ENCODE results near the gene KDM4B.
"Not testable (repeated sequence)": the region's sequence is repeated elsewhere in the genome, so short reads cannot be mapped to it uniquely, and the experiment has no call there.

The KDM4B gene

DNA sequence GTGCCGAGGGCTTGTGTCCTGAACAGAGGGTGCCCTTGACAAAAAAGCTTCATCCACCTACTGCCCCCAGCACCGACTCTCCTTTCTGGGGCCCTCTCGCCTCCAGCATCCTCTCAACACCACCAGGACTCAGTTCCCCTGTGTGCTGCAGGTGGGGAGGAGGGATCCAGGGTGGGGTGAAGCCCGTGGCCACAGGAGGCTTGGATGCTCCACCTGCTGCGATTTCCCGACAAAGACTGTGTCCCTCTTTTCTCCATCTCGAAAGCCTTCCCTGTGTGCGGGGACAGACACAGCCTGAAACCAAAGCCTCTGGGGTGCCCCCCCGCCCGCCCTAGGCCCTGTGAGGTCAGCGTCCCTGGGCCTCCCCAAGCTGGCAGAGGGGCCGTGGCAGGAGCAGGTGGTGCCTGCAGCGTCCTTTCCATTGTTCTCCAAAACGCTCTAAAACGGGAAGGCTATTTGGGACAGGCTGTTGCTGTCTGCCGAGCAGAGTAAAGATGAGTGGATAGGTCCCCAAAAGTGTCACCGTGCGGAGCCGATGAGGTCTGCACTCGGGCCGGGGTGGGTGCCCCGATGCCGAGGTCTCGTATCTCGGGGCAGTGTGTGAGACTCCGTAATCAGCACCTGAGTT lies 186.0 kb downstream of the KDM4B start:
- DNase-seq = no peak

DNA sequence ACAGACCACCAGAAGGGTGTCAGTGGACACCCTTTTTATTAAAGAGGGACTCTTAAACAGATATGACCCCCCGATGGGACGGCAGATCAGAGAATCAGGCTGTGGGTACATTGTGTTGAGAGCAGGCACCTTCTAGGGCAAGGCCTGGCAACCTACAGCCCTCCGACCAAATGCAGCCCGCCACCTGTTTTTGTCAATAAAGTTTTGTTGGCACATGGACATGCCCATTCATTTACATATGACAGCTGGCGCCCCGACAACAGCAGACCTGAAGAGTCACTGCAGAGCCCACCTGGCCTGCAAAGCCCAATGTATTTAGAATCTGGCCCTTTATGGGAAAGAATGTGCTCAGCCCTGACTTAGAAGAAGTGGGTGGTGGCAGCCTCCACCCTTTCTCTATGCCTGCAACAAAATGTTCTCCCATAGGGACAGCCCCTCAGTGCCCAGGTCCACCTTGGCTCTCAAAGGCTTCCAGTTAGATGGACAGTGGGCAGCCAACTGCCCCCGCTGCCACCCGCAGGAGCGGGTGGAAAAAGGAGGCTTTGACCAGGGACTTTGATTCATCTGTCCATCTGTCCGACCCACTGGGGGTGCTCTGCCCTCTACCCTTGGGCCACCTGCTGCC lies 186.8 kb downstream of the KDM4B start:
- DNase-seq = no peak

DNA sequence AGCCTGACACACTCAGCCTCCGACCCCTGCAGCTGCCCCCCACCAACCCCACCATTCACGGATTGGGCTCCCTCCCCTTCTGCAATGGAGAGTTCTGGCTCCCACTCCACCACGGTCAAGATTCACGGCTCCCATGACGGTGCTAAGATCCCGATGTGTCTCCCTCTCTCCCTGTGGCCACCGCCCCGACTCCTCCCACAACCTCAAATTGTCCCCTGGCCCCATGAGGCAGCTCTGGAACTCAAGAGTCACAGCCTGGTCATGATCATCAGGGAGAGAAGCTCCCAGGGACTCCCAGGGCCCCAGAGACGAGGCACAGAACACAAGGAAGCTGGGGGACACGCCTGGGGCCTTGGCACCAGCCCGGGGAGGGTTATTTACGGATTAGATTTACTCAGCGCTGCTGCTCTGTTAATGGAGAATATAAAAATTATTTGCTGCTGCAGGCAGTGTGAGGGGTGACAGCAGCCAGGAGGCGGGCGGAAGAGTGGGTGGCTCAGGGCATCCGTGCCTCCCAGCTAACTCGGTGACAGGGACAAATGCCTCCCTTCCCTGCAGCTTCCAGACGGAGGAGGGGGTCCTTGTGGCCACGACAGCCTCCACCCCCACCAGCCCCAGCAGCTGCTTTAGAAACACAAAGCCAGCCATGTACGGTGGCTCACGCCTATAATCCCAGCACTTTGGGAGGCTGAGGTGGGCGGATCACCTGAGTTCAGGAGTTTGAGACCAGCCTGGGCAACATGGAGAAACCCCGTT lies 187.5 kb downstream of the KDM4B start:
- no peak for DNase-seq

DNA sequence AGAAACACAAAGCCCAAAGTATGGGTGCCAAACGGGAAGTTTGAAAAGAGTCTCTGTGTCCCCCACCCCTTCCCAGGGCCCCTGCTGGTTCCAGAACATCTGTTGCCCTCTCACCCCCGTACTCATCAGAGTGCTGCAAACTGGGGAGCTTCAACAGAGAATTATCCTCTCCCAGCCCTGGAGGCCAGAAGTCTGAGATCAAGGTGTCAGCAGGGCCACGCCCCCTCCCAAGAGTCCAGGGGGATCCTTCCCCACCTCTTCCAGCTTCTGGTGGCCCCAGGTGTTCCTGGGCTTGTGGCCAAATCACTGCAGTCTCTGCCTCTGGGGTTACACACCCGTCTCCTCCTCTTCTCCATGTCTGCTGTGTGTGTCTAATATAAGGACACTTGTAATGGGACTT lies 188.3 kb downstream of the KDM4B start:
- DNase-seq = no peak

DNA sequence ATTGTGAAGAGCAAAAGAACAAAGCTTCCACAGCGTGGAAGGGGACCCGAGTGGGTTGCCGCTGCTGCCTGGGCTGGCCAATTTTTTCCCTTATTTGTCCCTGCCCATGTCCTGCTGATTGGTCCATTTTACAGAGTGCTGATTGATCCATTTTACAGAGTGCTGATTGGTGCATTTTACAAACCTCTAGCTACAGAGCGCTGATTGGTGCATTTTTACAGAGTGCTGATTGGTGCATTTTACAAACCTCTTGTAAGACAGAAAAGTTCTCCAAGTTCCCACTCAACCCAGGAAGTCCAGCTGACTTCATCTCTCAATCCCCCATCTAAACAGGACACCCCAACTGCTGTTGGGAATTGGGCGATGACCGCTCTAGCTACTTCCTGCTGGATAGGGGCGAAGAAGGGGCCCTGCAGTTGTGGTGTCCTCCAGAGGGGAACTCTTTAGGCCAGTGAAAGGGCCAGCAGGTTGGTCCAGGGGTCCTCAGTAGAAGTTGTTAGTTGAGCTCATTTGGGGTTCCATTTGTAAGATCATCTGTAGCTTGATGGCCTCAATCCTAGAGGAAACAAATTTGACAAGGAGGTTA lies 189.7 kb downstream of the KDM4B start:
- not testable (repeated sequence) for DNase-seq

DNA sequence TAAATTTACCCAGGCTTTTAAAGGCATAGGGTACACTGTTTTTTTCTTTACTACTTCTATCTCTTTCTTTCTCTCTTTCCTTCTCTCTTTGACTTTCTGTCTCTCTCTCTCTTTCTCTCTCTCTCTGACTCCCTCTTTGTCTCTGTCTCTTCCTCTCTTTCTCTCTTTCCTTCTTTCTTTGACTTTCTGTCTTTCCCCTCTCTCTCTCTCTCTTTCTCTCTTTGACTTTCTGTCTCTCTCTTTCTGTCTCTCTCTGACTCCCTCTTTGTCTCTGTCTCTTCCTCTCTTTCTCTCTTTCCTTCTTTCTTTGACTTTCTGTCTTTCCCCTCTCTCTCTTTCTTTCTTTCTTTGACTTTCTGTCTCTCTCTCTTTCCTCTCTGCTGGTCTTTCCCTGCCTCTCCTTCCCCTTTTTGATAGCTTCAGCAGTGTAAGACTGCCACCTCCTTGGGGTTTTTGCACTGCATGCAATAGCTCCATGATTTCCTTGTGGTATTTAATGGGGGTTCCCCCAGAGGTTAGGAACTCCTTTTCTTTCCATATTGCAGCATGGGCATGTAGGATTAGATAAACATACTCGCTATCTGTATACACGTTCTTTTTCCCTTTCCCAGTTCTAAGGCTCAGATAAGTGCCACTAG lies 191.4 kb downstream of the KDM4B start:
- DNase-seq = not testable (repeated sequence)

DNA sequence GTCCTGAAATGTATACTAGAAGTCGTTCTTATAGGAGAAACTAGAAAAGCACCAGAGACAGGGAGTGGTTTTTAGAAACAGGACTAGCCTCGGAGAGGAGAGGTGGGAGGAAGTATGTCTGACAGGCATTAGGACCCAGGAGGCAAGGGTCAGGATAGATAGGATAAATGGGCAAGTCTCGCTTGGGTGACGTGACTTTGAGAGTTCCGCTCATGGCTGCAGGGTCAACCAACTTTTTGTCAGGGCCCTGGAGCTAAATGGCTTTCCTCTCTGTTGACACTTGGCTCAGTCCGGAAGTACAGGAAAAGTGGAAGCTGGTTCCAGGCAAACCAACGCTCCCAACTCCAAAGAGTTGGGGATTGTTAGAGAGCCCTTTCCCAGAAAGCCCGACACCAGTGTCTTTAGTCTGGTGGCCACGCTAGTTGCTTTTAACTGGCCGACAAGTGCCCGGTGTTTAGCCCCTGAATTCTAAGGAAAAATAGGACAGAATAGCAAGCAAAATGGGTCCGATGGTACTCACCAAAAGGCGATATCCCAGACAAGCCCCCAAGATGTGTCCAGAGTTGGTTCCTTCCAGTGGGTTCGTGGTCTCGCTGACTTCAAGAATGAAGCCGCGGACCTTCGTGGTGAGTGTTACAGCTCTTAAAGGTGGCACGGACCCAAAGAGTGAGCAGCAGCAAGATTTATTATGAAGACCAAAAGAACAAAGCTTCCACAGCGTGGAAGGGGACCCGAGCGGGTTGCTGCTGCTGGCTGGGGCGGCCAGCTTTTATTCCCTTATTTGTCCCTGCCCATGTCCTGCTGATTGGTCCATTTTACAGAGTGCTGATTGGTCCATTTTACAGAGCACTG lies 196.2 kb downstream of the KDM4B start:
- DNase-seq = not testable (repeated sequence)

DNA sequence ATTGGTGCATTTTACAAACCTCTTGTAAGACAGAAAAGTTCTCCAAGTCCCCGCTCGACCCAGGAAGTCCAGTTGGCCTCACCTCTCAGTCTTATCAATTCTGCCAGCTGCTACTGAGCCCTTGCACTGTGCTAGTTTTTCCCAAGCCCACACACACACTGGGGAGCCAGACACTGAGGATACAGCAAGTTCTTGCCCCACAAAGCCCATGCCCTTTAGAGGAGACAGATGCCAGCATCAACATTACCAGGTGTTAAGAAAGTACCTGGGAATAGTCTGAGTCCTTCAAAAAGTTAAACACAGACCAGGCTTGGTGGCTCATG lies 196.7 kb downstream of the KDM4B start:
- DNase-seq = no peak

DNA sequence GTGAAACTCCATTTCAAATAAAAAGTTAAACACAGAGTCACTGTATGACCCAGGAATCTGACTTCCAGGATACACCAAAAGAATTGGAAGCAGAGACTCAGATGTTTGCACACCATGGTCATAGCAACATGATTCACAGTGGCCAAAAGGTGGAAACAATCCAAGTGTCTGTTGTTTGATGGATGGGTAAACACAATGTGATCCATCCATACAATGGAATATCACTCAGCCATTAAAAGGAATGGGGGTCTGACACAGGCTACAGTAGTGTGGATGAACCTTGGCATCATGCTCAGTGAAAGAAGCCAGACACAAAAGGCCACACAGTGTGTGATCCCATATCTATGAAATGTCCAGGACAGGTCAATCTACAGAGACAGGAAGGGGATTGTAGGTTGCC lies 197.3 kb downstream of the KDM4B start:
- DNase-seq = no peak

DNA sequence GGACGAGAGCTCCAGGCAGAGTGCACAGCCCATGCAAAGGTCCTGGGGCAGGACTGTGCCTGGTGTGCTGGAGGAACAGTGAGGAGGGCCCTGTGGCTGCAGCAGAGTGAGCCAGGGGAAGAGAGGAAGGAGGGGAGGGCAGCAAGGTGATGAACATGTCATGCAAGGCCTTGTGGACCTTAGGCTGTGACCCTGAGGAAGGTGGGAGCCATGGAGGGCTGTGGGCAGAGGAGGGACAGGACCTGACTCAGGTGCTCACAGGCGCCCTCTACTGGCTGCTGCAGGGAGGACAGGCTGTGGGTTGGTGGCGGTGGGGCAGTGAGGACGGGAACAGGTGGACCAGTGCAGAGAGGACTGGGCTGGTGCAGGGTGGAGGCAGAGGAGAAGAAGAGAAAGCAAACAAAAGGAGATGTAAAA lies 201.4 kb downstream of the KDM4B start:
- no peak for DNase-seq

DNA sequence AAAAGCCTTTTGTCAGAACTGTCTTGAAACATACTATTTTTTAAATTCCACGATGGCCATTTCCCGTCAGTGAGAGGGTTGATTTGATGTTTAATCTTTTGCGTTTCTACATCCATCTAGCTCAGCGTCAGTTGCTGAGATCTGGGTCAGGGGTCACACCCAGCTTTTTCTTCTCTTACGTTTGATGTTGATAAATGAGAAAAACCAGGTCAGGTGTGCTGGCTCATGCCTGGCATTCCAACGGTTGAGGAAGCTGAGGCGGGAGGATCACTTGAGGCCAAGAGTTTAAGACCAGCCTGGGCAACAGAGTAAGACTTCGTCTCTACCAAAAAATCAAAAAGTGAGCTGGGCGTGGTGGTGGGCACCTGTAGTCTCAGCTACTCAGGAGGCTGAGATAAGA lies 202.8 kb downstream of the KDM4B start:
- no peak for DNase-seq

DNA sequence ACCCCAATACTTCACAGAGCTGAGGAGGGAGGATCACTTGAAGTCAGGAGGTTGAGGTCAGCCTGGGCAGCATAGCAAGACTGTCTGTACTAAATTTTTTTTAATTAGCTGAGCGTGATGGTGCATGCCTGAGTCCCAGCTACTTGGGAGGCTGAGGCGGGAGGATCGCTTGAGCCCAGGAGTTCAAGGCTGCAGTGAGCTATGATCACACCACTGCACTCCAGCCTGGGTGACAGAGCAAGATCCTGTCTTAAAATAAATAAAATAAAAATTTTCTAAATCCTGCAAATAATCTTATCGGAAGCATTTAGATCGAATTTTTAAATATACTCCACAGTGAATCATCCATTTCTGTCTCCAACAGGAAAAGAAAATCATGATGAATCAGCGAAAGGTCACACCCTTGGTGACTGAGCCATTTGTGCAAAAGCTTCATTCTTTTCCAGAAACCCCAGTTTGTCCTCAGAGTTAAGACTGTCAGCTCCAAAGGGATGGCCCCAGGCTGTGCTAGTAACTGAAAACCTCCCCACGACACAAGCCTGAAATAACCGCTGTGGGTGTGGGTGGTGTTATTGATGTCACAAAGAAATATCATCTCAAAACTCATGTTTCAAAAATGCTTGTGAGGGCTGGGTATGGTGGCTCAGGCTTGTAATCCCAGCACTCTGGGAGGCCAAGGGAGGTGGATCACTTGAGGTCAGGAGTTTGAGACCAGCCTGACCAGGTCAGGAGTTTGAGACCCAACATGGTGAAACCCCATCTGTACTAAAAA lies 204.1 kb downstream of the KDM4B start:
- DNase-seq = no peak

DNA sequence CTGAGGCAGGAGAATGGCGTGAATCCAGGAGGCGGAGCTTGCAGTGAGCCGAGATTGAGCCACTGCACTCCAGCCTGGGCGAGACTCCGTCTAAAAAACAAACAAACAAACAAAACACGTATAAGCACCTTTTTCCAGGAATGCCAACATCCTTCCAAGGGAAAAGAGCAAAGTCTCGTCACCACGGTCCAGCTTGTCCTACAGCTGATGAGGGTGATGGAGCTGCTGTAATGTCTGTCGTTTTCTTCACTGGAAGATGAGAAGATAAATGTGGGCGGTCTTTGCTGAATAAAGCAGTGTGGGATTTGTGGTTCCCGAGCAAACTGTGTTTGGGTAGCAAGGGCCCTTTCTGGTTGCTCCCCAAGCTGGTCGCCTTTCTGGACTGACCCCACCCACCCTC lies 205.1 kb downstream of the KDM4B start:
- no peak for DNase-seq

DNA sequence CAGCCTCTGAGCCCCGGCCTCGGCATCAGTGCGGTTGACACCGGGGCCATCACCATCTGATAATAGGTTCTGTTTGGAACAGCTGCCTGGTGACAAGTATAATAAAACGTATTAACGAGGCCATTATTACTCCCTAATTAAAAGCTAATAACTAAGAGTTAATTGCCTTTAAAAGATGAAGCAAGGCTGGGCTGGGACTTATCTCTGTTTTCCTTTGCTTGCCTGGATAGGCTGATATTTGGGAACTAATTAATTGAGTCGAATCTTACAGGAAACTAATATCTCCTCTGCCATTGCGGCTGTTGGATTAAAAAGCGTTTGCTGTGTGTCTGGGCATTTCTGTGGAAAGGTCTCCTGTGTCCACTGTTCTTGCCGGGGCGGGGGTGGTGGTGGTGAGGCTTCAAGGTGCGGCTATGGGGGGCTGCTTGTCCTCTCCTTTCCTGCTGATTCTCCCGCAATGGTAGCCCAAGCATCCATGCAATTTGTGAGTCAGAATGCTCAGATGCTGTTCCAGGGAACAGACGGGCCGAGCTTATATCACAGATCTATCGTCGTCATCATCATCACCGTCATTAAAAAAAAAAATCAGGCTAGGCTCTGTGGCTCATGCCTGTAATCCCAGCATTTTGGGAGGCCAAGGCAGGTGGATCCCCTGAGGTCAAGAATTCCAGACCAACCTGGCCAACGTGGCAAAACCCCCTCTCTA lies 209.0 kb downstream of the KDM4B start:
- no peak for DNase-seq

DNA sequence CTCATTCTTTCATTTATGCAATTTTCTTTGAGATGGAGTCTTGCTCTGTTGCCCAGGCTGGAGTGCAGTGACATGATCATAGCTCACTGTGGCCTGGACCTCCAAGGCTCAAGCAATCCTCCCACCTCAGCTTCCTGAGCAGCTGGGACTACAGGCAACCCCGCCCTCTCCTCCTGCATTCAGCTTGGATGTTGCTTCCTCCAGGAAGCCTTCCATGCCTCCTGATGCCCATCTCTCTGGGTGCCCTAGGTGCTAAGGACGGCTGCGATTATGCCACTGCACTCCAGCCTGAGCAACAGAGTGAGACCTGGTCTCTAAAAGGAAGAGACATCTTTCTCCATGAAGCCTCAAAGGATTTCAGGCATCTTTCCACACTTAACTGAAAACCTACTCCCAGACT lies 209.9 kb downstream of the KDM4B start:
- no peak for DNase-seq

DNA sequence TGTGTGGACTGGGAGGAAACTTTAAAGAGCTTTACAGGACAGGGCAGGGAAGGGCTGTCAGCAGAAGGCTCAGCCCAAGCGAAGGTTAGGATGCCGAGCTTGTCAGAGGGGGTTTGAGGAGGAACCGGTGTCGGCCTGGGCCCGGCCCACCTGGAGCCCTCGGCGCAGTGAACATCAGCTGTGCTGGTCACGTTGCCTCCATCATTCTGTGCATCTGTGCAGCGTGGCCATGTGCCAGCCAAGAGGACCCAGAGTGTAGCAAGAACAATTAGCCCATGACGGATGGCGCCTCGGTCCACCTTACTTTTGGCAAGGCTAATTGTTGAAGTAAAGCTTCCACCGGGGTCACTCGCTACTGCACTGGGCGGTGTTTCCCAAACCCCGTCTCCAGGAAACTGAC lies 210.3 kb downstream of the KDM4B start:
- no peak for DNase-seq

DNA sequence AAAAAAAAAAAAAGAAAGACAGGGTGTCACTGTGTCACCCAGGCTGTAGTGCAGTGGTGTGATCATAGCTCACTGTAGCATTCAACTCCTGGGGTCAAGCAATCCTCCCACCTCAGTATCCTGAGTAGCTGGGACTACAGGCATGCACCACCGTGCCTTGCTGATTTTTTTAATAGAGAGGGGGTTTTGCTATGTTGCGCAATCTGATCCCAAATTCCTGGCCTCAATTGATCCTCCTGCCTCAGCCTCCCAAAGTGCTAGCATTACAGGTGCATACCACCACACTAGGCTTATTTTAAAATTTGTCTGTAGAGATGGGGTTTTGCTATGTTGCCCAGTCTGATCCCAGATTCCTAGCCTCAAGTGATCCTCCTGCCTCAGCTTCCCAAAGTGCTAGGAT lies 212.4 kb downstream of the KDM4B start:
- no peak for DNase-seq

DNA sequence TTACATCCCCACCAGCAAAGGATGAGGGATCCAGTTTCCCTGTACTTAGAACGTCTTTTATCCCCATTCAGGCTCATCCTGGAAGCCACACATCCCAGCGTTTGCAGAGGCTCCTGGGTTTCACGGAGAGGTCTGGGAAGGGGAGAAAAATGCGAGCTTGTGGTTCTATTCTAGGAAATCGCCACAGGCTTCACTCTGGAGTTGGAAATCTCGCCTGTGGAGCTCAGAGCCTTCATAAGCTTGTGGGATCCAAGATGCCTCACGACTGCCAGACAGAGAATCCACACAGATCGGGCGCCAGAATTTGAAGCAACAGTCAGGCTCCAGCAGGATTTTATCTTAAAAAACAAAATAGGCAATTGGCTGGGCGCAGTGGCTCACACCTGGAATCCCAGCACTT lies 213.8 kb downstream of the KDM4B start:
- no peak for DNase-seq

DNA sequence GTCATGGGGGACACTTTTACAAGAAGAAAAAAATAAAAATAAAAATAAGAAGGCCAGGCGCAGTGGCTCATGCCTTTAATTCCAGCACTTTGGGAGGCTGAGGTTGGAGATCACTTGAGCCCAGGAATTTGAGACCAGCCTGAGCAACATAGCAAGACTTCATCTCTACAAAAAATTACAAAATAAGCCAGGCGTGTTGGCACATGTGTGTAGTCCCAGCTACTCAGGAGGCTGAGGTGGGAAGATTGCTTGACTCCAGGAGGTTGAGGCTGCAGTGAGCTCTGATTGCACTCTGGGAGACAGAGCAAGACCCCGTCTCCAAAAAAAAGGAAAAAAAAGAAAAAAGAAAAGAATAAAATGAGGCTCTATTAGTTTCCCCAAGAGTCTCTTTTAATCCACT lies 214.7 kb downstream of the KDM4B start:
- no peak for DNase-seq

DNA sequence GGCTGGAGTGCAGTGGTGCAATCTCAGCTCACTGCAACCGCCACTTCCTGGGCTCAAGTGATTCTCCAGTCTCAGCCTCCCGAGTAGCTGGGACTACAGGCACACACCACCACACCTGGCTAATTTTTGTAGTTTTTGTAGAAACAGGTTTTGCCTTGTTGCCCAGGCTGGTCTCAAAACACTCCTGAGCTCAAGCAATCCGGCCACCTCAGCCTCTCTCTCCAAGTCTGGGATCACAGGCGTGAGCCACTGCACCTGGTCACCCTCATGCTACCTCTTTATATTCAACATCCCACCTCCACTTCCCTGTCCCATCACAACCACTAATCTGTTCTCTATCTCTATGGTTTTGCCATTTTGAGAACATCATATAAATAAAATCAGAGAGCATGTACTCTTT lies 216.0 kb downstream of the KDM4B start:
- DNase-seq = no peak

Measured in midbrain (tissue), 1 donor.